ENCODE data around the gene HS6ST1. TPM values are rescaled to one million over a fixed set of nuclear protein-coding genes. Genes with fewer than 3 reads are reported as not detected.

The HS6ST1 gene
- total RNA-seq, 4 donors from 2014 or later, result 20.5 to 43.6 (median 32.1) TPM

GRCh38 chr2:128292599-128293425 is 25.9 kb downstream of the HS6ST1 start:
- Histone ChIP-seq H3K4me3 (no peak overlapping the region), H3K9me3 (no peaks in the 10 kb centered on the region), H3K36me3 (peaks cover 0 to 15% of the 10 kb centered on the region in 2 donors), H3K27me3 (no peaks in the 10 kb centered on the region), H3K4me1 (peaks cover 0 to 28% (median 0%) of the 10 kb centered on the region in 3 donors), H3K27ac (no peak overlapping the region)
- WGBS, 2 donors (ENCODE audit: low coverage in 1 of 2), result 89% methylated on average over 3 of the region's 21 CpGs; no CpG with 5 or more reads in 1 of the 2 donors
- no peak for TF ChIP-seq POLR2A (IDR thresholded peaks at IDR 0.05)
- TF ChIP-seq POLR2AphosphoS5 (IDR thresholded peaks at IDR 0.05), result no peak
- TF ChIP-seq CTCF (IDR thresholded peaks at IDR 0.05), result no peak
- TF ChIP-seq EP300 (IDR thresholded peaks at IDR 0.05), result no peak
- ATAC-seq, result no peak

DNA sequence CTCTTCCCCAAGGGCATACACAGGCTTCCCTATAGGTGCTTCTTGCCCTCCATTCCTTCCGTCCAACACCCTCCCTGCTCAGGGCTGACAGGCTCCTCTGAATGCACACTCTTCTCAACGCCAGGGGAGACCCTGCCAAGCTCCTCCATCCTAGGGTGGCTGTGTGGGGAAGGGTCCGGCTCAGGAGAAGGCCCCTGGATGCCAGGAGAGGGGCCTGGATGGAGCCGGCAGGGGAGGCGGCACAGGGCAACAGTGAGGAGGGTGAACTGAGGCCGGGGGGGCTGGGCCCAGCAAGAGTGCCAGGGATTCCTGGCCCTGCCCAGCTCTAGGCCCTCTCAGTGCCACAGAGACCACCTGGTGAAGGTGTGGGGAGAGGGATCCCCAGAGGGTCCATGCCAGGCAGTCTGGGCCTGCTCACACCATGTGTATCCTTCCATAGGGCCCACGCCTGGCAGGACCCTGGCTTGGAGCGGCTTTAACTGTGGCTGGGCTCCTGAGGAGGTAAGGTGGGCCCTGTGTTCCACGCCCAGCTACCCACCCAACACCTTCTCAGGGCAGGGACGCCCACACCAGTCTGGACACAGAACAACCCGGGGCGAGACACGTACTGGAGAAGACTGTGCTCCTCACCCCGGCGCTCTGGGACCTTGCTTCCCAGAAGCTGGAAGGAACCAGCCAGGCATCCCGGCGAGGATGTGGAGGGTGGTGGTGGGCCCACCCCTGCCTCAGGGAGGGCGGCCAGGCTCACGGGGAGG is 26.6 kb downstream of the HS6ST1 start:
- TF ChIP-seq POLR2A (IDR thresholded peaks at IDR 0.05) (no peak), POLR2AphosphoS5 (IDR thresholded peaks at IDR 0.05) (no peak), EP300 (IDR thresholded peaks at IDR 0.05) (no peak), CTCF (IDR thresholded peaks at IDR 0.05) (no peak)

DNA sequence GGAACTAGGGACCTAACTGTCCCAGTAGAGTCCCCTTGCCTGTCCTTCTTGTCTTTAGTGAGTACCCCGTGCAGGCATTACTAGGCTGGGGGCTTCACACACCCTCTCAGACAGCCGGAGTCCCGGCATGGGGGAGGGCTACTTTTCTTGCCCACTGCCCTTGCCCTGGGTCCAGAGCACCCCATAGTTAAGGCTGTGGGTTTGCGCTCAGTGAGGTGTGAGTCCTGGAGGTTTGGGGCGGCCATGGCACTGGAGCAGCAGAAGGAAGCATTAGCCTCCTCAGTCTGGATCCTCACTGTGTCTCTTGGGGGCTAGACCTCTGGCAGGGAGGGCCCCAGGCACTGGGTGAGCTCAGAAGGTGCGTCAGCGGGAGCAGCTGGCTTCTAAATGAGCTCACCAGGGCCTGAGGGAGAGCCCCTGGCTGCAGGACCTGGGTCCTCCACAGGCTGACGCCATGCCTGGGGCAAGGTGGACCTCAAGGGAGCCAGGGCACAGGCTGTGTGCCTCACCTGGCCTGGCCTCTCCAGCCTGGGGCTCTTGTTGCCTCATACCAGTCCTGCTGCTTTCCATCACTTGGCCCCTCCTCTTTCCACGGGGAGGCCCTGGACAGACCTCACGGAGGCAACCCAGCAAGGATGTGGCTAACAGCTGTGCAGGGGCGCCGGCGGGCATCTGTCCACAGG is 27.4 kb downstream of the HS6ST1 start:
- TF ChIP-seq POLR2AphosphoS5 (IDR thresholded peaks at IDR 0.05) (no peak), POLR2A (IDR thresholded peaks at IDR 0.05) (no peak), CTCF (IDR thresholded peaks at IDR 0.05) (no peak), EP300 (IDR thresholded peaks at IDR 0.05) (no peak)
- peaks cover 0 to 24% of the 10 kb centered on the region in 2 donors for H3K36me3 ChIP-seq
- no peaks in the 10 kb centered on the region for H3K9me3 ChIP-seq
- WGBS, 2 donors (ENCODE audit: low coverage in 1 of 2), result 78% methylated on average over 6 of the region's 13 CpGs; no CpG with 5 or more reads in 1 of the 2 donors
- no peaks in the 10 kb centered on the region for H3K27me3 ChIP-seq
- H3K4me3 ChIP-seq, result no peak overlapping the region
- no peak for ATAC-seq
- H3K4me1 ChIP-seq, result peaks cover 0 to 43% (median 8%) of the 10 kb centered on the region in 3 donors
- no peak overlapping the region for H3K27ac ChIP-seq

More for the DNA sequence above, 26.6 kb downstream of the HS6ST1 start:
- no peaks in the 10 kb centered on the region for H3K27me3 ChIP-seq
- H3K36me3 ChIP-seq, result peaks cover 0 to 23% of the 10 kb centered on the region in 2 donors
- H3K4me3 ChIP-seq, result no peak overlapping the region
- H3K9me3 ChIP-seq, result no peaks in the 10 kb centered on the region
- WGBS, 2 donors (ENCODE audit: low coverage in 1 of 2), result 100% methylated on average over 1 of the region's 19 CpGs; no CpG with 5 or more reads in 1 of the 2 donors
- peaks cover 0 to 36% (median 7%) of the 10 kb centered on the region in 3 donors for H3K4me1 ChIP-seq
- no peak for ATAC-seq
- H3K27ac ChIP-seq, result no peak overlapping the region

- no peaks in the 10 kb centered on the region for H3K27me3 ChIP-seq
- no peak overlapping the region for H3K4me3 ChIP-seq
- TF ChIP-seq POLR2A (IDR thresholded peaks at IDR 0.05) (no peak), POLR2AphosphoS5 (IDR thresholded peaks at IDR 0.05) (no peak), EP300 (IDR thresholded peaks at IDR 0.05) (no peak), CTCF (IDR thresholded peaks at IDR 0.05) (no peak)
- 92 to 95% methylated on average over 2 to 3 of the region's 3 CpGs for whole genome bisulfite sequencing, 2 donors (ENCODE audit: low coverage in 1 of 2)
- ATAC-seq, result no peak
- H3K9me3 ChIP-seq, result no peaks in the 10 kb centered on the region
- peaks cover 0 to 28% of the 10 kb centered on the region in 2 donors for H3K36me3 ChIP-seq
- no peak overlapping the region for H3K27ac ChIP-seq
- peaks cover 0 to 53% (median 8%) of the 10 kb centered on the region in 3 donors for H3K4me1 ChIP-seq
Measured at GRCh38 chr2:128290356-128290755, 28.3 kb downstream of the HS6ST1 start.

All from gastroesophageal sphincter (tissue), 4 donors.